ENCODE results near the gene USP8. TPM values are rescaled to one million over a fixed set of nuclear protein-coding genes. Genes with fewer than 3 reads are reported as not detected.
A peak's percentile ranks its signal among the peaks of the same experiment; 100 is the strongest.
"Not testable (repeated sequence)": the region's sequence is repeated elsewhere in the genome, so short reads cannot be mapped to it uniquely, and the experiment has no call there.

The USP8 gene
- total and polyA plus RNA-seq, 10 of the 15 experiments (the other 5 are each of a cell fraction or from before 2014, with no cell fraction given): 25.2 to 51.7 (median 36.1) TPM

DNA sequence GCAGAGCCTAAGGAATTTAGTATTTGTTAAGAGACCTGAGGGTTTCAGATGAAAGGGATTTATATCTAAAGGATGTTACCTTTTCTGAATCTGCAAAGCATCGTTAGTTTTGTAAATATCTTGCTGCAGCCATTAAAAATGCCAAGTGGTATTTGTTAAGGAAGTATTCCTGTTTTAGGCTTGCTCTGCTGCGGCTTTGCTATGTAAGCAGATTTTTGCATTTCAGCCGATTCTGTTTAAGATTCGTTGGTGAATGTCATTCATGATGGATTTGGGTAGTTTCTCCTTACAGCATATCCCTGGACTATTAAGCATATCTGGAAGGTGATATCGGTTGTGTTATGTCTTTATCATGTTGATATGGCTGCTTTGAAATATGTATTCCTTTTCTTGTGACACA lies 1.0 kb downstream of the USP8 start:
- DNase-seq (ENCODE audit: low read depth, low spot score) (no peak), ATAC-seq (no peak), FAIRE-seq (no peak)
- 20% methylated on average over 5 of the region's 5 CpGs for WGBS (ENCODE audit: insufficient coverage, insufficient replicate concordance, low lambda C conversion rate, missing lambda C conversion rate)
- Histone ChIP-seq H2AFZ (ENCODE audit: control insufficient read depth, low read depth, low read length) (no peak overlapping the region), H3K27me3 (replicated peaks in 1 of 2; ENCODE audit: control insufficient read depth in 2 of 2, insufficient read depth in 2 of 2, low read length in 1 of 2) (no peaks in the 10 kb centered on the region), H3K36me3 (ENCODE audit: control insufficient read depth in 2 of 2, insufficient read depth in 2 of 2, low read length in 1 of 2) (no peaks in the 10 kb centered on the region), H3K9me3 (replicated peaks; ENCODE audit: control insufficient read depth, insufficient read depth, low read length) (no peaks in the 10 kb centered on the region), H3K79me2 (ENCODE audit: control insufficient read depth, insufficient read depth, low read length) (peaks cover 52% of the 10 kb centered on the region), H3K4me3 (peak overlapping the region; percentile 85), H3K27ac (ENCODE audit: control insufficient read depth, insufficient read depth) (peak overlapping the region; percentile 51), H3K9ac (ENCODE audit: control insufficient read depth, insufficient read depth, low read length) (peak overlapping the region; percentile 84), H4K20me1 (ENCODE audit: control insufficient read depth, insufficient read depth) (no peaks in the 10 kb centered on the region; the same call in 1 of the 2 replicates), H3K4me2 (ENCODE audit: control insufficient read depth, insufficient read depth) (peak overlapping the region; percentile 88), H3K4me1 (ENCODE audit: control insufficient read depth, insufficient read depth, low read length) (peaks cover 5% of the 10 kb centered on the region)
- ChIA-PET CTCF (interaction anchor here (1.0 to 1.4 kb wide), 3 partner anchors 53 to 106 kb away, joined by 3 to 4 read pairs (median 3); partner anchors contain the start of gene GABPB1), POLR2A (interaction anchor here (0.7 to 1.5 kb wide), 9 partner anchors 14 to 1673 kb away, joined by 3 to 7 read pairs (median 4); no protein-coding TSS in a partner anchor), RAD21 (ENCODE audit: unreplicated experiment) (interaction anchor here (1.0 to 1.5 kb wide), 7 partner anchors 17 to 462 kb away, joined by 3 to 14 read pairs (median 4); partner anchors contain the start of gene GABPB1), SMC1A (ENCODE audit: uncharacterized antibody, unreplicated experiment) (interaction anchor here (0.9 to 2.6 kb wide), 6 partner anchors 9 to 75 kb away, joined by 3 to 9 read pairs (median 5); no protein-coding TSS in a partner anchor)
- 0 out of 2 replicates have a peak, but pooled peaks have one; percentile 18 for TF ChIP-seq LARP7 (IDR thresholded peaks at IDR 0.05)
- TF ChIP-seq IKZF1 (conservative IDR thresholded peaks at IDR 0.05): no peak
- no TSS peak for BruUV-seq (replicated peaks)
- intact Hi-C loops (cut with micrococcal nuclease; ENCODE audit: unreplicated experiment): no loop called here
- in situ Hi-C loops (cut with MboI): no loop called here

DNA sequence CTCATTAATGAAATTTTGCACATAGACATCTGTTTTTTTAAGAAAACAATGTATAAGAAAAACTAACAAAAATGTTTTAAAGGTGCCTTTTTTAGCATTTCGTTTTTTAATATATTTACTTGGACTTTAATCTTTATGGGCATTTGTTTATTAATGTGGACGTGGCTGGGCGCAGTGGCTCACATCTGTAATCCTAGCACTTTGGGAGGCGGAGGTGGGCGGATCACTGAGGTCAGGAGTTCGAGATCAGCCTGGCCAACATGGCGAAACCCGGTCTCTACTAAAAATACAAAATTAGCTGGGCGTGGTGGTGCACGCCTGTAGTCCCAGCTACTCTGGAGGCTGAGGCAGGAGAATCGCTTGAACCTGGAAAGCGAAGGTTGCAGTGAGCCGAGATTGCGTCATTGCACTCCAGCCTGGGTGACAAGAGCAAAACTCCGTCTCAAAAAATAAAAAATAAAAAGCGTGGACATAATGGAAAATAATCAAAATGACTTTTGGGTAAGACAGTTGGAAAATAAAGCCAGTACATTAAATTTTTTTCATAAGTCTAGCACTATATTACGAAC lies 1.6 kb downstream of the USP8 start:
- 81% methylated on average over 17 of the region's 17 CpGs for WGBS (ENCODE audit: insufficient coverage, insufficient replicate concordance, low lambda C conversion rate, missing lambda C conversion rate)
- ATAC-seq; RAD21 ChIA-PET (ENCODE audit: unreplicated experiment); FAIRE-seq; H2AFZ ChIP-seq (ENCODE audit: control insufficient read depth, low read depth, low read length); H4K20me1 ChIP-seq (ENCODE audit: control insufficient read depth, insufficient read depth); H3K27me3 ChIP-seq (replicated peaks in 1 of 2; ENCODE audit: control insufficient read depth in 2 of 2, insufficient read depth in 2 of 2, low read length in 1 of 2); H3K9me3 ChIP-seq (replicated peaks; ENCODE audit: control insufficient read depth, insufficient read depth, low read length); H3K9ac ChIP-seq (ENCODE audit: control insufficient read depth, insufficient read depth, low read length); in situ Hi-C loops (cut with MboI); H3K27ac ChIP-seq (ENCODE audit: control insufficient read depth, insufficient read depth); H3K4me1 ChIP-seq (ENCODE audit: control insufficient read depth, insufficient read depth, low read length); H3K36me3 ChIP-seq (ENCODE audit: control insufficient read depth in 2 of 2, insufficient read depth in 2 of 2, low read length in 1 of 2); DNase-seq (ENCODE audit: low read depth, low spot score); intact Hi-C loops (cut with micrococcal nuclease; ENCODE audit: unreplicated experiment); BruUV-seq (replicated peaks): not testable (repeated sequence)
- SMC1A ChIA-PET (ENCODE audit: uncharacterized antibody, unreplicated experiment): interaction anchor here (0.7 to 2.6 kb wide), 2 partner anchors 69 to 499 kb away, joined by 3 to 7 read pairs; no protein-coding TSS in a partner anchor
- Histone ChIP-seq H3K4me2 (ENCODE audit: control insufficient read depth, insufficient read depth) (peak overlapping the region; percentile 88), H3K4me3 (peak overlapping the region; percentile 85), H3K79me2 (ENCODE audit: control insufficient read depth, insufficient read depth, low read length) (peaks cover 56% of the 10 kb centered on the region)
- CTCF ChIA-PET: interaction anchor here (1.1 kb wide), 1 partner anchor 64 kb away, joined by 3 read pairs; no protein-coding TSS in a partner anchor
- POLR2A ChIA-PET: interaction anchor here (0.6 kb wide), 1 partner anchor 18 kb away, joined by 7 read pairs; no protein-coding TSS in a partner anchor
- TF ChIP-seq, protein P1, sequence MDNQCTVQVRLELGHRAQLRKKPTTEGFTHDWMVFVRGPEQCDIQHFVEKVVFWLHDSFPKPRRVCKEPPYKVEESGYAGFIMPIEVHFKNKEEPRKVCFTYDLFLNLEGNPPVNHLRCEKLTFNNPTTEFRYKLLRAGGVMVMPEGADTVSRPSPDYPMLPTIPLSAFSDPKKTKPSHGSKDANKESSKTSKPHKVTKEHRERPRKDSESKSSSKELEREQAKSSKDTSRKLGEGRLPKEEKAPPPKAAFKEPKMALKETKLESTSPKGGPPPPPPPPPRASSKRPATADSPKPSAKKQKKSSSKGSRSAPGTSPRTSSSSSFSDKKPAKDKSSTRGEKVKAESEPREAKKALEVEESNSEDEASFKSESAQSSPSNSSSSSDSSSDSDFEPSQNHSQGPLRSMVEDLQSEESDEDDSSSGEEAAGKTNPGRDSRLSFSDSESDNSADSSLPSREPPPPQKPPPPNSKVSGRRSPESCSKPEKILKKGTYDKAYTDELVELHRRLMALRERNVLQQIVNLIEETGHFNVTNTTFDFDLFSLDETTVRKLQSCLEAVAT (IDR thresholded peaks at IDR 0.05): peak; percentile 60; the same call in 1 of the 2 replicates

All from GM12878 (cell line).